HG02610 (cell line): ENCODE measurements around the gene RSPH9.
A peak's percentile ranks its signal among the peaks of the same experiment; 100 is the strongest.

Experiments
- ATAC-seq: cut with Tn5 transposase; IDR thresholded peaks from one replicate; pipeline ENCODE4 v1.9.1; 2021; ENCODE audit warnings: mild to moderate bottlenecking, moderate library complexity; ENCODE audit not compliant: unreplicated experiment

Gene RSPH9

DNA sequence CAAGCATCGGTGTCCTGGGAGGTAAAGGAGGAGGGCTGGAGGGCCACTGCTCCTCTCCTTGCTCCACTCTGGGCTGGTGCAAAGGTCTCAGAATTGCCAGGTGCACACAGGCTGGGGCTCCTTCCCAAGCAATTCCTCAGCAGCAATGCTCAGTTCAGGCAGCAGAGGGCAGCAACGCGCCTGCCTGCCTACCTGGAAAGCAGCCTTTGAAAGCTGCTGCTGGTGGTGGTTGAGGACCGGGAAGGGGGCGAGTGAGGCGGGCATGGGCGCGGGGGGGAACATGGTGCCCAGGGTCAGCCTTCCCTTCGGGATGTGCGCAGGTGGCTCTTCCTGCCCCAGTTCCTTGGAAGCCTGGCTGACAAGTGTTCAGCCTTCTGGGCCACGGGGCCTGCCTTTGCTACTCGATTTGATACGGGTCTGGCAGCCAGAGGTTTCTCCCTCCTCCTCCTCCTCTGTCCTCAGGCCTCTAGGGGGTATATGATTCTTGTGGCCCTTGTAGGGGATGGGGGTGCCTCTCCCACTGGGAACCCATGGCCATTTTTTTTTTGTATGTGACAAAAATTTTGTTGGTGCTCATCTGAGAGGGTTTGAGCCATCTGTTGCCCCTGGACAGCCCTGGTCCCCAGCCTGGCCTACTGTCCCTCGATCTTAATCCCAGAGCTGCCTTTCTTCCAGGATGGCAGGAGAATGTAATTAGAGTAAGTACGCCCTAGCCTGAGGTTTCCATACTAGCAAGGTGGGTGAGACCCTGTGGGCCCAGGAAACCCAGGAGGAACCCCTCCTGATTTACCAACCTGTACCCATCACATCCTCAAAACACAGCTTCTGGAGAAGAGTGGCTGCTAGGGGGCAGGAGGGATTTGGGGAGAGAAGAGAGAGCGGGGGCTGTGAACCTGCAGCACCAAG lies 22.7 kb downstream of the RSPH9 start:
- ATAC-seq, result peak; percentile 39

DNA sequence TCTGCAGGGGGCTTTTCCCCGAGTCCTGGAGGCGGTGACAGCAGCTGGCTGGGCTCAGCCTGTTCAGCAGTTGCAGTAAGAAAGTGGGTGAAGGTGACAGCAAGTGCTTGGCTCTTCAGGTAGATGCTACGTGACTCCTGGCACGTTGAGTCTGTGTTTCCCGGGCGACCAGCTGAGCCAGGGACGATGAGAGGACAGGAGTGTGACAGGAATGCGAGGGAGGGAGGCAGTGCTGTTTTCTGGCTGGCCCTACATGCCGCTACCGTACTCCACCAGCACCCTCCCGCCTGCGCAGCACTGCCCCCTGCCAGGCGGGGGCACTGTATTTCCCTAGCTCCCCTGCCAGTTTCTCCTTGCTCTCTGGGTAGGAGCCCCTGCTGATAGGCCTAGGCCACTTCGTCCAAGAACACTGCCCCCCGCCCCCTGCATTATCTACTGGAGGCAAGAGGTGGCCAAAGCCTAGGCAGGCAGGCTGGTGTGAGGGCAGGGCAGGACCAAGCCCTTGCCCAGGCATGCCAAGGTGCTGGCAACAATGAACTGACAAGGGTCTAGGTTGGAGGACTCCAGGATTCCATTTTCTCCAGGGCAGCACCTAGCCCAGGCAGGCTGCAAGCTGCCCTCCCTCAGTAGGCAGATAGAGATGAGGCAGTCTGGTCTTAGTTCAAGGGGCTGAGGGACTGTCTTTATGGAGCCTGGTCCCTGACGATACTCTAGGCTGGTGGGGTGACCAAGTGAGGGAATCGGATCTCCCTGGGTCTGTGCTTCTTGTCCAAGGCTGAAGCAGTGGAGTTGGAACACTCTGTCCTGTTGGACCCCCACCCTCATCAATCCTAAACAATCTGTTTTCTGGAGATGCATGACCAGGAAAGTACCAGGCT lies 23.6 kb downstream of the RSPH9 start:
- ATAC-seq, result peak; percentile 38

DNA sequence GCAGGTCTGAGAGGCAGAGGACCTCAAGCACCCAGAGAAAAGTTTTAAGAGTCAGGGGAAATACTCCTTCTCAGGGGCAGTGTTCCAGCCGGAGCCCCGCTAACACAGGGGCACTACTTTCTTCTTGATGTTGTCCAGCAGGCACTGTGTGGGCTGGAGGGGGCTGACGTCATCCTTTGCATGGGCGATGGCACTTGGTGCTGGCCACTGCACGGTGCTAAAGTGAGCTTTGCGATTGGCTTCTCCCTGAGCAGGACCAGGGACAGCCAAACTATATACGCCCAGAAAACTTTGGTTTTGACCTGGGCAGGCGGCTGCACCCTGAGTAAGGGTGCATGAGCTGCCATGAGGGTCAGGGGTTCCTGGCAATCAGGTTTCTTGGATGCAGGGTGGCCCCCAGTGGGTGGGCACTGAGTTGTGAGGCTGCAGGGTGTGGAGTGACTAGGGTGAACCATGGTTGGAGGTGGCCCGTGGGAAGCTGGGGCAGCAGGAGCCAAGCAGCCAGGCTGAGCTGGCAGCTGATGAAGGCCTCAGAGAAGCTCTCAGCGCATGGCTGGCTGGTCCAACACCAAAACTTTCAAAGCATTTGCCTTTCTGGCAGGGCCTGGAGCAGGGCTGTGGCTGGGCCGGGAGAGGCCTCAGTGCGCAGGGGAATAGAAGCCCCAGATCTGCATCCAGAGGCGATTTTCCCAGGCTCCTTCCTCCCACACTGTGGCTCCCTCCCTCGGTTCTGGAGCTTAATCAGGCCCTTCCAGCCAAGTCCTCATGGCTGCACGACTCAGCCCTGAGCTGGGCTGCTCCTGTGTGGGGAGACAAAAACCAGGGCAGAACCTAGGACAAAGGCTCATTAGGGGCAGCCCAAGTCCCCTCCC lies 24.4 kb downstream of the RSPH9 start:
- no peak for ATAC-seq

DNA sequence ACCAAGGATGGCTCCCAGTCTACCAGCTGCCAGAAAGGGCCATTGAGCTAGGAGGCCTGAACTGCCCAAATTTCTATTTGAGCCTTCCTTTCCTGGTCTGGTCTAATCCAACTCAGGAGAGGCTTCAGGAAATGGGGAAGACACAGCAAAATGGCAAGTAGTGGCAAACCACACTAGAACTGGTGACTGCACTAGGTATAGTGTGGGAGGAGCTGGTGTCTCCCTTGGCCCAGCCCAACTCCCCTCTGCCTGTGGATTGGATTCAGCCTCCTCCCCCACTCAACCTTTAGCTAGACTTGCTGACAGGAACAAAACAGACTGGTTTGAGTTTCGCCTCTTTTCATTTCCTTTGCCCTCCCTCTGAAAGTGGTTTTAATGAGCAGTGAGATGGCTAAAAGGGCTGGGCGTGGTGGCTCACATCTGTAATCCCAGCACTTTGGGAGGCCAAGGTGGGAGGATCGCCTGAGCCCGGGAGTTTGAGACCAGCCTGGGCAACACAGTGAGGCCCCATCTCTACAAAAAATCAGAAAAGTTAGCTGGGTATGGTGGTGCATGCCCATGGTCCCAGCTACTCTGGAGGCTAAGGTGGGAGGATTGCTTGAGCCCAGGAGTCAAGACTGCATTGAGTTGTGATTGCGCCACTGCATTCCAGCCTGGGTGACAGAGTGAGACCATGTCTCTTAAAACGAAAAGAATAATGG lies 25.2 kb downstream of the RSPH9 start:
- ATAC-seq, result no peak

GRCh38 chr6:43670623-43670986 lies 25.8 kb downstream of the RSPH9 start:
- no peak for ATAC-seq

DNA sequence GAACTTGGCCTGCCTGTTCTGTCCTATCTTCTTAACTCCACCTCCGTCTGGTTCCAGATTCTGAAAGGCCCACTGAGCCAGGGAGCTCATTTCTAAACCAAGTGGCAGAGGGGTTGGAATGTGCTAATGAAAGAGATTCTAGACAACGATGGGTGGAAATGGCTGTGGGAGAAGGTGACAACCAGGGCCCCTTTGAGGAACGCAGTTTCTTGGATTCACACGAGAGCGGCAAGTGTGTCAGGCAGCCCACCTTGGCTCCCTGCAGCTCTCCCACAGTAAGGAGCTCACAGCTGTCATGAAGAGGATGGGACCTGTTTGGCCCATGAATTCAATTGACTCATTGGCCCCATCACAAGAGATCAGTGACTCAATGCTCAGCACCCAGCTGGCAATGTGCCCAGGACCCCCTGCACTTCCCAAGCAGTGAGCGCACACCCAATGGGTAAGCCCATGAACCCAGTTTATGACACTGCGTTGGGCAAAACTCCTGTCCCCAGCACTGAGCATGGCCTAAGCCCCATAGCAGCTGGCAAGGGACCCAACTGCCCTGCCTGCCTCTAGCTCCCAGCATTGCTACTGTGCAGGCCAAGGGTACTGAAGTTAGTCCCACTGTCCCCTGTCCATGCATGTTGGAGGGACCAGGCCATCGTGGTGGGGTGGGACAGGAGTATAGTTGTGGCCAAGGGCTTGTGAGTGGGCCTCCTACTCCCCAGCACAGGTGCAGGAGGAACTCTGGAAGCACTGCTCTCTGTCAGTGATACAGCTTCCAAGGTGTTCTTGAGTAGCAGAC lies 26.4 kb downstream of the RSPH9 start:
- no peak for ATAC-seq

GRCh38 chr6:43671801-43672690 lies 27.2 kb downstream of the RSPH9 start:
- ATAC-seq, result no peak

- no peak for ATAC-seq
These were observed 28.7 kb downstream of the RSPH9 start for GRCh38 chr6:43673444-43674084.

DNA sequence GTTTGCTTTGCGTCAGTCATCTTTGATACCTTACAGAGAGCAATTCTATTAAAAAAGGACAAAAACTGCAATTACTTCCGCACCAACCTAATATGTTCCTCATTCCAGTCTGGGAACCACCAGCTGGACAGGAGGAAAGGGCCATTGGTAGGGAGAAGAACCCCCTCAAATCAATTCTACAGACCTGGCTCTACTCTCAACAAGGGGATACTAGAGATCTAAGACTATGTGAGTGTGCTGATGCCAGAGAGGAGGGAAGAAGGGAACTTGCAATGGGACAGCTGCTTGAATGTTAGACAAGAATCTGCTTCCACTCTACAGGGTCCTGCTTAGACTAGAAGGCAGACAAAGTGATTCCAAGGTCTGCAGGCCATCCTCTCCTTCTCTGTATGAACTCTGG lies 29.5 kb downstream of the RSPH9 start:
- ATAC-seq, result no peak

DNA sequence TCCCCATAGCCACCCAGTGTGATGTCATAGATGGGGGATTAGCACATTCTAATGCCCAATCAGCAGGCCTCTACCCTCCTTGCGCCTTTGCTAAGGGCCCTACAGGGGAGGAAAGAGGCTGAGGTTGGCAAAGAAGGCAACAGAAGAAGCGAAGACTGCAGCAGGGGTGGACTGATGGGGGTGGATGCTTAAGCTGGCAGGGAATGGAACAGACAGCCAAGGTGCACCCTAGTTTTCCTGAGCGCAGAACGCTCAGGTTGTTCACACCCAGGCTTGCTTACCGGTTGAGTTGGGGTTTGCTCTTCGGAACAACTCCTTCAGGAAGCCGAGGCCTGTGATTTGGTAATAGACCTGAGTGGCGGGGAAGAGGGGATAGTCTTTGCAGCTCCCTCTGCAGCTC lies 30.1 kb downstream of the RSPH9 start:
- ATAC-seq, result no peak

GRCh38 chr6:43676962-43677606 lies 32.2 kb downstream of the RSPH9 start:
- no peak for ATAC-seq

DNA sequence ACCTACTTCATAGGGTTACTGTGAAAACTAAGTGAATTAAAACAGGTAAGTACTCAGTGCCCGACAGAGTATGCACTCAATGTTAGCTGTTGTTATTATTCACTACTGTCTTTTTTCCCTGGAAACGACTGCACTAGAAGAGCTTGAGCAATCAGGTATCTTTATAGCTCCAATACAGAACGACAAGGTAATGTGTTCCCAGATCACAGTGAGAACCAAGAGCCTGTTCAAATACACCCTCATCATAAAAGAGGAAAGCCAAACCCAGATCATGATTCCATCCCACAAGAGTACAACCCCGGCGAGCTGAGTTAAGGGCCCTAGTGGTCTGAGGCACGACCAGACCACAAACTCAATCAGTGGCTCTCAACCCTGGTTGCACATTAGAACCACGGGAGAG lies 32.9 kb downstream of the RSPH9 start:
- ATAC-seq, result no peak

- ATAC-seq, result no peak
These were observed 33.5 kb downstream of the RSPH9 start for GRCh38 chr6:43678341-43678740.

DNA sequence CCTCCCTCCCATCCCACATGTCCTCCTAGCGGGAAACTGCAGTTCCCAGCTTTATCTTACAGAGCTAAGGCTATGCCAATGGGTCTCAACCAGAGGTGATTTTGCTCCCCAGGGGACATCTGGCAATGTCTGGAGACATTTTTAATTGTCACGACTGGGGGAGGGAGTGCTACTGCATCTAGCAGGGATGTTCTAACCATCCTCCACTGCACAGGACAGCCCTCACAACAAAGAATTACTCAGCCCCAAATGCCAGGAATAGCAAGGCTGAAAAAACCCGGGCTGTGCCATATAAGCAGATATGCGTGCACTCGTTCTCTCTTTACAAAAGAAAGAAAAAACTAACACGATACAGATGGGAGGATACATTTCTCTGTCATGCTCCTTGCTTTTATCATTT lies 34.2 kb downstream of the RSPH9 start:
- ATAC-seq, result no peak

GRCh38 chr6:43680308-43681200 lies 35.7 kb downstream of the RSPH9 start:
- no peak for ATAC-seq

GRCh38 chr6:43681303-43681702 lies 36.5 kb downstream of the RSPH9 start:
- ATAC-seq, result no peak
